ENCODE data around the gene KIF1C.
A peak's percentile ranks its signal among the peaks of the same experiment; 100 is the strongest.

The KIF1C gene

GRCh38 chr17:4951486-4951885 lies 46.3 kb upstream of the KIF1C start:
- no peak for DNase-seq (ENCODE audit: low read depth)
- no peak overlapping the region for H3K4me3 ChIP-seq (ENCODE audit: low read depth, low read length)
- no peak for TF ChIP-seq CTCF (conservative IDR thresholded peaks at IDR 0.05; ENCODE audit: low read depth, low read length)

- TF ChIP-seq CTCF (conservative IDR thresholded peaks at IDR 0.05; ENCODE audit: low read depth, low read length): no peak
- no peak overlapping the region for H3K4me3 ChIP-seq (ENCODE audit: low read depth, low read length)
- peak; percentile 62 for DNase-seq (ENCODE audit: low read depth)
These were observed 44.2 kb upstream of the KIF1C start for GRCh38 chr17:4953451-4953961.

GRCh38 chr17:4955091-4955490 lies 42.7 kb upstream of the KIF1C start:
- H3K4me3 ChIP-seq (ENCODE audit: low read depth, low read length): no peak overlapping the region
- no peak for DNase-seq (ENCODE audit: low read depth)
- TF ChIP-seq CTCF (conservative IDR thresholded peaks at IDR 0.05; ENCODE audit: low read depth, low read length): no peak

GRCh38 chr17:4956493-4957061 lies 41.2 kb upstream of the KIF1C start:
- peak; percentile 45 for TF ChIP-seq CTCF (conservative IDR thresholded peaks at IDR 0.05; ENCODE audit: low read depth, low read length)
- no peak overlapping the region for H3K4me3 ChIP-seq (ENCODE audit: low read depth, low read length)
- DNase-seq (ENCODE audit: low read depth): no peak

GRCh38 chr17:4958102-4958501 lies 39.6 kb upstream of the KIF1C start:
- no peak for TF ChIP-seq CTCF (conservative IDR thresholded peaks at IDR 0.05; ENCODE audit: low read depth, low read length)
- no peak for DNase-seq (ENCODE audit: low read depth)

GRCh38 chr17:4959261-4959965 lies 38.3 kb upstream of the KIF1C start:
- TF ChIP-seq CTCF (conservative IDR thresholded peaks at IDR 0.05; ENCODE audit: low read depth, low read length): no peak
- no peak for DNase-seq (ENCODE audit: low read depth)
- no peak overlapping the region for H3K4me3 ChIP-seq (ENCODE audit: low read depth, low read length)

More at GRCh38 chr17:4958102-4958501, 39.6 kb upstream of the KIF1C start:
- H3K4me3 ChIP-seq (ENCODE audit: low read depth, low read length): no peak overlapping the region

All from choroid plexus epithelial cell (primary cell).